HG03108 (cell line): ENCODE data around the gene TMEM225.
"Not testable (repeated sequence)": the region's sequence is repeated elsewhere in the genome, so short reads cannot be mapped to it uniquely, and the experiment has no call there.

Experiments
- ATAC-seq: cut with Tn5 transposase; IDR thresholded peaks from one replicate; pipeline ENCODE4 v1.9.1; 2021; ENCODE audit warnings: moderate library complexity; ENCODE audit not compliant: unreplicated experiment

The TMEM225 gene

GRCh38 chr11:123885570-123885969 lies at the start of gene TMEM225:
TMEM225 (minus strand) TSS chr11:123885670; CDS start chr11:123885425, 245 bp downstream.
- no peak for ATAC-seq

GRCh38 chr11:123924027-123924426 lies 38.6 kb upstream of the TMEM225 start:
- ATAC-seq = no peak

GRCh38 chr11:123920943-123921342 lies 35.5 kb upstream of the TMEM225 start:
- no peak for ATAC-seq

- ATAC-seq = no peak
These were observed 20.4 kb upstream of the TMEM225 start for GRCh38 chr11:123905826-123906225.

- ATAC-seq = no peak
These were observed 19.5 kb upstream of the TMEM225 start for GRCh38 chr11:123904932-123905331.

GRCh38 chr11:123903932-123904331 lies 18.5 kb upstream of the TMEM225 start:
- ATAC-seq = peak; percentile 81

- ATAC-seq = no peak
These were observed 16.4 kb upstream of the TMEM225 start, which contains the start of gene OR8D4 for GRCh38 chr11:123901867-123902266. OR8D4 (plus strand) TSS chr11:123902167; CDS start chr11:123906432, 4,265 bp downstream.

- ATAC-seq = no peak
These were observed 14.3 kb upstream of the TMEM225 start for GRCh38 chr11:123899792-123900191.

GRCh38 chr11:123892031-123892430 lies 6.6 kb upstream of the TMEM225 start:
- ATAC-seq = no peak

- no peak for ATAC-seq
These were observed 4.6 kb downstream of the TMEM225 start for GRCh38 chr11:123880912-123881311.

- not testable (repeated sequence) for ATAC-seq
These were observed 17.7 kb downstream of the TMEM225 start for GRCh38 chr11:123867795-123868194.

- not testable (repeated sequence) for ATAC-seq
These were observed 20.2 kb downstream of the TMEM225 start for GRCh38 chr11:123865293-123865692.

- ATAC-seq = no peak
These were observed 25.7 kb downstream of the TMEM225 start for GRCh38 chr11:123859731-123860130.

- no peak for ATAC-seq
These were observed 29.0 kb downstream of the TMEM225 start for GRCh38 chr11:123856444-123856843.

- ATAC-seq = no peak
These were observed 32.4 kb downstream of the TMEM225 start for GRCh38 chr11:123853038-123853437.

- no peak for ATAC-seq
These were observed 33.1 kb downstream of the TMEM225 start for GRCh38 chr11:123852321-123852720.

GRCh38 chr11:123851110-123851509 lies 34.4 kb downstream of the TMEM225 start:
- no peak for ATAC-seq

GRCh38 chr11:123841174-123841573 lies 44.3 kb downstream of the TMEM225 start:
- ATAC-seq = no peak

GRCh38 chr11:123839131-123839530 lies 46.3 kb downstream of the TMEM225 start:
- no peak for ATAC-seq

- no peak for ATAC-seq
These were observed 46.8 kb downstream of the TMEM225 start for GRCh38 chr11:123838659-123839058.

GRCh38 chr11:123838199-123838598 lies 47.3 kb downstream of the TMEM225 start:
- ATAC-seq = no peak

- ATAC-seq = no peak
These were observed 52.4 kb downstream of the TMEM225 start for GRCh38 chr11:123833095-123833494.
